H1 (cell line): ENCODE data around the gene KRR1. TPM values are rescaled to one million over a fixed set of nuclear protein-coding genes. Genes with fewer than 3 reads are reported as not detected.

ENCODE experiments used
- CTCF ChIA-PET: fragments of 300-600 bp; sonication (Branson Sonifier 250); formaldehyde crosslinking; loops from one replicate; lab custom pipeline; 2021; ENCODE audit not compliant: partially characterized antibody; lab: Charles Lee
- POLR2A ChIA-PET: fragments of 300-600 bp; sonication (Branson Sonifier 250); formaldehyde crosslinking; loops from one replicate; lab custom pipeline; 2021; ENCODE audit warnings: inconsistent platforms; ENCODE audit not compliant: partially characterized antibody; lab: Charles Lee
- DNase-seq, 2 experiments: peaks; one replicate each; pipeline versions ENCODE4 v3.0.0 to v3.0.0-alpha.2; 2010 to 2022; ENCODE audit warnings: low spot score in 2 of 2, low read depth in 1 of 2, mixed read lengths in 1 of 2
- FAIRE-seq: peaks from 2 replicates; lab custom pipeline; 2011; peaks lifted over from hg19 to GRCh38; lab: Jason Lieb, UNC
- H2AFZ ChIP-seq: 2 replicates; pipeline ENCODE4 v1.8.1; 2012; ENCODE audit warnings: low read length, inconsistent platforms
- H2AK5ac ChIP-seq: 2 replicates; pipeline ENCODE4 v1.6.1; 2013; ENCODE audit warnings: low read depth, low read length
- H2BK120ac ChIP-seq: replicated peaks from 2 replicates; pipeline ENCODE3; 2013; ENCODE audit warnings: low read depth, low read length, inconsistent platforms
- H2BK12ac ChIP-seq: 2 replicates; pipeline ENCODE4 v1.6.1; 2013; ENCODE audit warnings: low read depth, low read length
- H2BK15ac ChIP-seq: 2 replicates; pipeline ENCODE4 v1.6.1; 2013; ENCODE audit warnings: low read length
- H2BK20ac ChIP-seq: 2 replicates; pipeline ENCODE4 v1.6.1; 2013; ENCODE audit warnings: low read length
- H2BK5ac ChIP-seq: 2 replicates; pipeline ENCODE4 v1.6.1; 2013; ENCODE audit warnings: low read depth, low read length
- H3K14ac ChIP-seq: 2 replicates; pipeline ENCODE4 v1.6.1; 2013; ENCODE audit warnings: inconsistent platforms; ENCODE audit not compliant: insufficient read length
- H3K18ac ChIP-seq: 2 replicates; pipeline ENCODE4 v1.6.1; 2013; ENCODE audit warnings: low read length; ENCODE audit errors: extremely low read depth
- H3K23ac ChIP-seq: 2 replicates; pipeline ENCODE4 v1.6.1; 2013; ENCODE audit warnings: inconsistent platforms; ENCODE audit not compliant: insufficient read length
- H3K23me2 ChIP-seq: 2 replicates; pipeline ENCODE4 v1.6.1; 2013; ENCODE audit warnings: low read depth, low read length
- H3K27ac ChIP-seq: 2 replicates; pipeline ENCODE4 v1.6.1; 2011; ENCODE audit warnings: low read depth, low read length, inconsistent platforms
- H3K27me3 ChIP-seq, 4 experiments: replicated peaks in 1 of 4; 1 replicate in 1 of 4; 2 replicates in 3 of 4; pipeline versions ENCODE4 v1.6.1 to v1.8.1; 2011 to 2013; ENCODE audit warnings: low read length in 3 of 4, mild to moderate bottlenecking in 3 of 4, inconsistent platforms in 2 of 4, mixed read lengths in 2 of 4, moderate library complexity in 1 of 4; ENCODE audit not compliant: control insufficient read depth in 3 of 4, insufficient read depth in 3 of 4; ENCODE audit errors: extremely low read depth in 1 of 4
- H3K36me3 ChIP-seq, 4 experiments: 2 replicates each; pipeline versions ENCODE4 v1.6.1 to v1.8.1; 2011 to 2013; ENCODE audit warnings: mild to moderate bottlenecking in 4 of 4, low read length in 3 of 4, moderate library complexity in 2 of 4, control low read depth in 1 of 4, inconsistent platforms in 1 of 4; ENCODE audit not compliant: insufficient read depth in 4 of 4, control insufficient read depth in 2 of 4
- H3K4ac ChIP-seq: replicated peaks from 2 replicates; pipeline ENCODE3; 2013; ENCODE audit warnings: low read length, low read depth, mixed read lengths, inconsistent platforms; ENCODE audit not compliant: insufficient read length
- H3K4me1 ChIP-seq, 4 experiments: replicated peaks in 1 of 4; 1 replicate in 1 of 4; 2 replicates in 3 of 4; pipeline versions ENCODE4 v1.6.1 to v1.8.1; 2011 to 2013; ENCODE audit warnings: low read length in 3 of 4, inconsistent platforms in 2 of 4, mixed read lengths in 1 of 4; ENCODE audit not compliant: insufficient read depth in 4 of 4, control insufficient read depth in 3 of 4
- H3K4me2 ChIP-seq, 2 experiments: 2 replicates each; pipeline versions ENCODE4 v1.6.1 to v1.8.1; 2011 to 2013; ENCODE audit warnings: low read depth in 2 of 2, low read length in 2 of 2, control low read depth in 1 of 2, inconsistent platforms in 1 of 2, mild to moderate bottlenecking in 1 of 2; ENCODE audit not compliant: insufficient read depth in 1 of 2
- H3K4me3 ChIP-seq, 4 experiments: fragments of 200-600, 300-600 bp in 1 of 4; sonication (generic), shearing (Covaris generic), sonication (Bioruptor Twin) in 1 of 4; 2 replicates each; pipeline versions ENCODE4 v1.5.1 to v1.8.1; 2011 to 2016; ENCODE audit warnings: low read length in 4 of 4, low read depth in 3 of 4, control low read depth in 2 of 4, inconsistent platforms in 2 of 4, mild to moderate bottlenecking in 2 of 4, mixed read lengths in 1 of 4, moderate library complexity in 1 of 4; ENCODE audit not compliant: insufficient read depth in 2 of 4; ENCODE audit errors: extremely low read depth in 1 of 4
- H3K56ac ChIP-seq: replicated peaks from 2 replicates; pipeline ENCODE3; 2013; ENCODE audit warnings: low read depth, mild to moderate bottlenecking, mixed read lengths, low read length, inconsistent platforms; ENCODE audit not compliant: insufficient read length
- H3K79me1 ChIP-seq: 2 replicates; pipeline ENCODE4 v1.6.1; 2013; ENCODE audit warnings: low read depth, low read length, control low read depth
- H3K79me2 ChIP-seq, 2 experiments: 2 replicates each; pipeline versions ENCODE4 v1.6.1 to v1.8.1; 2012 to 2013; ENCODE audit warnings: low read length in 2 of 2, mild to moderate bottlenecking in 2 of 2, inconsistent platforms in 1 of 2; ENCODE audit not compliant: insufficient read depth in 2 of 2, control insufficient read depth in 1 of 2
- H3K9ac ChIP-seq, 4 experiments: replicated peaks in 1 of 4; 1 replicate in 1 of 4; 2 replicates in 3 of 4; pipeline versions ENCODE4 v1.6.1 to v1.8.1; 2011 to 2013; ENCODE audit warnings: low read depth in 3 of 4, low read length in 3 of 4, control low read depth in 2 of 4, mild to moderate bottlenecking in 2 of 4, moderate library complexity in 2 of 4, inconsistent platforms in 1 of 4; ENCODE audit errors: extremely low read depth in 1 of 4
- H3K9me3 ChIP-seq, 2 experiments: 2 replicates each; pipeline versions ENCODE4 v1.6.1 to v1.8.1; 2012 to 2013; ENCODE audit warnings: mild to moderate bottlenecking in 2 of 2, moderate library complexity in 2 of 2, control low read depth in 1 of 2, inconsistent platforms in 1 of 2, low read depth in 1 of 2, low read length in 1 of 2, mixed read lengths in 1 of 2; ENCODE audit not compliant: insufficient read depth in 2 of 2
- H4K20me1 ChIP-seq, 2 experiments: replicated peaks in 1 of 2; 2 replicates each; pipeline versions ENCODE3 to v1.8.1; 2011 to 2013; ENCODE audit warnings: inconsistent platforms in 2 of 2, low read length in 2 of 2, mild to moderate bottlenecking in 1 of 2; ENCODE audit not compliant: insufficient read depth in 2 of 2, control insufficient read depth in 1 of 2
- H4K5ac ChIP-seq: 2 replicates; pipeline ENCODE4 v1.6.1; 2013; ENCODE audit warnings: low read length, low read depth, mixed read lengths, inconsistent platforms; ENCODE audit not compliant: insufficient read length
- H4K8ac ChIP-seq: 2 replicates; pipeline ENCODE4 v1.8.0; 2013; ENCODE audit warnings: mild to moderate bottlenecking, moderate library complexity, low read length, inconsistent platforms; ENCODE audit not compliant: insufficient read depth; ENCODE audit errors: extremely low read depth
- H4K91ac ChIP-seq: replicated peaks from 2 replicates; pipeline ENCODE3; 2013; ENCODE audit warnings: low read length, mixed read lengths, inconsistent platforms; ENCODE audit not compliant: insufficient read length
- BCL11A ChIP-seq, 2 experiments: IDR thresholded peaks; one replicate each; pipeline ENCODE4 v1.6.1; 2011; ENCODE audit warnings: low read depth in 2 of 2, low read length in 2 of 2, mild to moderate bottlenecking in 2 of 2
- CBX5 ChIP-seq: fragments of 300-800, 300-1000 bp; sonication (generic); IDR thresholded peaks from 2 replicates; pipeline ENCODE4 v1.7.1; 2016; ENCODE audit warnings: antibody characterized with exemption, low read length, low read depth
- CEBPB ChIP-seq: IDR thresholded peaks from 2 replicates; pipeline ENCODE4 v1.6.1; 2012; ENCODE audit warnings: low read depth, low read length
- CHD2 ChIP-seq: IDR thresholded peaks from 2 replicates; pipeline ENCODE4 v1.6.1; 2012; ENCODE audit warnings: low read length, improper control_type of control experiment
- CREB1 ChIP-seq: IDR thresholded peaks from 2 replicates; pipeline ENCODE4 v1.6.1; 2012; ENCODE audit warnings: inconsistent platforms
- CTBP2 ChIP-seq: IDR thresholded peaks from 2 replicates; pipeline ENCODE4 v1.7.0; 2011; ENCODE audit warnings: borderline replicate concordance, mild to moderate bottlenecking, moderate library complexity, mixed read lengths, low read length; ENCODE audit not compliant: insufficient read depth, insufficient read length
- HDAC6 ChIP-seq: IDR thresholded peaks from one replicate; pipeline ENCODE4 v1.7.1; 2012; ENCODE audit warnings: low read depth, mild to moderate bottlenecking, inconsistent platforms, low read length, moderate library complexity
- POLR2A ChIP-seq, 2 experiments: IDR thresholded peaks; 1 replicate in 1 of 2; 2 replicates in 1 of 2; pipeline ENCODE4 v1.6.1; 2011; ENCODE audit warnings: low read depth in 2 of 2, low read length in 2 of 2, mild to moderate bottlenecking in 2 of 2; ENCODE audit errors: control extremely low read depth in 1 of 2
- RFX5 ChIP-seq: IDR thresholded peaks from 2 replicates; pipeline ENCODE4 v1.6.1; 2011; ENCODE audit warnings: low read depth, low read length, improper control_type of control experiment, borderline replicate concordance
- RXRA ChIP-seq: IDR thresholded peaks from 2 replicates; pipeline ENCODE4 v1.6.1; 2011; ENCODE audit warnings: low read depth, mild to moderate bottlenecking, low read length, moderate library complexity; ENCODE audit not compliant: insufficient read depth
- SP1 ChIP-seq: IDR thresholded peaks from 2 replicates; pipeline ENCODE4 v1.6.1; 2011; ENCODE audit warnings: low read depth, low read length
- SP4 ChIP-seq: IDR thresholded peaks from 2 replicates; pipeline ENCODE4 v1.6.1; 2012; ENCODE audit warnings: low read length, inconsistent platforms
- ZNF274 ChIP-seq: IDR thresholded peaks from 2 replicates; pipeline ENCODE4 v1.7.0; 2012; ENCODE audit warnings: low read length, borderline replicate concordance; ENCODE audit errors: extremely low read depth
- WGBS, 2 experiments: shearing (Covaris generic) in 1 of 2; methylation state at CpG; one replicate each; pipeline versions ENCODE4 v1.1.6 to v1.1.7; 2013 to 2015; ENCODE audit warnings: low lambda C conversion rate in 2 of 2, mixed read lengths in 2 of 2, inconsistent platforms in 1 of 2, low coverage in 1 of 2, missing lambda C conversion rate in 1 of 2; ENCODE audit not compliant: insufficient replicate concordance in 2 of 2, insufficient coverage in 1 of 2, insufficient read length in 1 of 2; ENCODE audit errors: extremely low coverage in 1 of 2, missing lambda C conversion rate in 1 of 2; 5-methylcytosine and 5-hydroxymethylcytosine counted together
- polyA plus RNA-seq, 7 experiments: library from polyadenylated mRNA; depleted of rRNA in 3 of 7; stranded (reverse) in 5 of 7; unstranded in 2 of 7; fragments of >200 nt in 5 of 7; fragments of 200-250 nt in 2 of 7; gene quantifications; 1 replicate in 5 of 7; 2 replicates in 1 of 7; 4 replicates in 1 of 7; pipeline versions ENCODE4 v1.2.1 to v1.2.3, GENCODE V29; 2011 to 2013; ENCODE audit warnings: missing spikeins in 2 of 7, mixed read lengths in 2 of 7
- total RNA-seq: library from RNA; stranded (reverse); fragmentation: NEBNext Ultra II Directional; extraction: Animal tissue kit (Norgen Biotek cat#: 25700); gene quantifications from 2 replicates; pipeline ENCODE4 v1.2.1, GENCODE V29; 2021

KRR1 gene
- total and polyA plus RNA-seq, 2 of the 8 experiments (the other 6 are each of a cell fraction or from before 2014, with no cell fraction given), result 6.1 to 80.1 TPM

DNA sequence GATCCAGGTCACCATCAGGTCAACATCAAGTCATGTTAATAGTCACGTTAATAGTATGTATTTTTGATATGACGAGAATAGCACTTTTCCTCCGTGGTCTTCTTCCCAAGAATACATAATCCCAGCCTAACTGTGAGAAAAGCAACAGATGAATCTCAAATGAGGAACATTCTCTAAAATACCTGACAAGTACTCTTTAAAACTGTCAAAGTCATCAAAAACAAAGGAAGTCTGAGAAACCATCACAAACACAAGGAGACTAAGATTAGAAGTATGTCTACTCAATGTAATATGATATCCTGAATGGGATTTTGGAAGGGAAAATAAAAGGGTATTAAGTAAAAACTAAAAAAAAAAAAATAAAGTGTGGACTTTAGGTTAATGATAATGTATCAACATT, 67.7 kb downstream of the KRR1 start:
- CTCF ChIA-PET, result no interaction called here
- 64% methylated on average over 3 of the region's 3 CpGs; no CpG with 5 or more reads in 1 of the 2 experiments for WGBS, 2 experiments
- Histone ChIP-seq H3K23ac (no peak overlapping the region), H3K4me1 (no peaks in the 10 kb centered on the region), H3K79me1 (no peaks in the 10 kb centered on the region), H4K8ac (no peak overlapping the region), H2BK20ac (no peak overlapping the region), H3K56ac (no peak overlapping the region), H3K4me2 (no peak overlapping the region), H3K36me3 (no peaks in the 10 kb centered on the region), H3K9ac (no peak overlapping the region), H2AFZ (no peak overlapping the region), H2BK15ac (no peak overlapping the region), H3K4ac (no peak overlapping the region), H3K14ac (no peak overlapping the region), H4K91ac (no peak overlapping the region), H3K23me2 (no peaks in the 10 kb centered on the region; the same call in 1 of the 2 replicates), H3K79me2 (no peaks in the 10 kb centered on the region), H2BK120ac (no peak overlapping the region)
- FAIRE-seq, result no peak
- POLR2A ChIA-PET, result no interaction called here
- TF ChIP-seq RFX5, result no peak
- no peak for TF ChIP-seq POLR2A (IDR thresholded peaks at IDR 0.05; ENCODE audit: control extremely low read depth in 1 of 2, low read depth in 2 of 2, low read length in 2 of 2)
- TF ChIP-seq CBX5, result no peak
- TF ChIP-seq SP4, result no peak
- no peak for TF ChIP-seq CREB1
- TF ChIP-seq SP1, result no peak
- no peak for TF ChIP-seq ZNF274
- TF ChIP-seq CHD2, result no peak
- TF ChIP-seq BCL11A (IDR thresholded peaks at IDR 0.05; ENCODE audit: low read depth in 2 of 2, low read length in 2 of 2), result no peak
- no peak for TF ChIP-seq CTBP2
- TF ChIP-seq HDAC6, result no peak
- TF ChIP-seq RXRA, result no peak
- TF ChIP-seq CEBPB, result no peak
- TF ChIP-seq, all 59 proteins: peak for 0
- Histone ChIP-seq H3K27ac (no peak overlapping the region), H2BK5ac (no peak overlapping the region), H2AK5ac (no peak overlapping the region), H4K20me1 (no peaks in the 10 kb centered on the region), H4K5ac (no peak overlapping the region), H3K4me3 (no peak overlapping the region), H2BK12ac (no peak overlapping the region), H3K9me3 (peaks cover 0 to 7% of the 10 kb centered on the region in 2 experiments; a peak in 2 of 4 replicates), H3K27me3 (no peaks in the 10 kb centered on the region), H3K18ac (no peak overlapping the region)
- DNase-seq, result no peak
